ENCODE data around the gene KSR2.
"Not testable (repeated sequence)": the region's sequence is repeated elsewhere in the genome, so short reads cannot be mapped to it uniquely, and the experiment has no call there.

- not testable (repeated sequence) for TF ChIP-seq POLR2A (IDR thresholded peaks at IDR 0.05; ENCODE audit: low read length); GATA1 (IDR thresholded peaks at IDR 0.05; ENCODE audit: low read depth, low read length)
Observed at GRCh38 chr12:117731131-117731530, 237.7 kb downstream of the KSR2 start.

Data from erythroblast (primary cell).